Breast epithelium (tissue), 4 donors: Measurements from ENCODE around the gene THAP12. TPM values are rescaled to one million over a fixed set of nuclear protein-coding genes. Genes with fewer than 3 reads are reported as not detected.
A peak's percentile ranks its signal among the peaks of the same experiment; 100 is the strongest.

Source experiments
- DNase-seq, 2 donors: peaks; one replicate each; pipeline ENCODE4 v3.0.0-alpha.2; 2019; ENCODE audit warnings: low spot score in 2 of 2
- H3K27ac ChIP-seq, 2 donors: fragments of 200-600 bp; sonication (generic) in 1 of 2; one replicate each; pipeline ENCODE4 v1.5.1; 2016 to 2019; ENCODE audit warnings: mild to moderate bottlenecking in 1 of 2
- H3K27me3 ChIP-seq, 2 donors: fragments of 200-600 bp; sonication (generic) in 1 of 2; one replicate each; pipeline versions ENCODE4 v1.5.1 to v1.6.0; 2017 to 2019; ENCODE audit warnings: control low read depth in 1 of 2, mild to moderate bottlenecking in 1 of 2
- H3K36me3 ChIP-seq: fragments of 200-600 bp; one replicate; pipeline ENCODE4 v1.5.1; 2019
- H3K4me1 ChIP-seq, 2 donors: fragments of 200-600 bp; sonication (generic); one replicate each; pipeline ENCODE4 v1.5.1; 2016 to 2019; ENCODE audit warnings: control low read depth in 1 of 2
- H3K4me3 ChIP-seq, 3 donors: fragments of 200-600 bp; sonication (generic); 1 replicate in 2 of 3; 2 replicates in 1 of 3; pipeline ENCODE4 v1.5.1; 2016 to 2019; ENCODE audit warnings: mild to moderate bottlenecking in 3 of 3, moderate library complexity in 2 of 3
- H3K9me3 ChIP-seq, 2 donors: fragments of 200-600 bp; sonication (generic) in 1 of 2; one replicate each; pipeline ENCODE4 v1.5.1; 2016 to 2019; ENCODE audit warnings: control low read depth in 1 of 2
- POLR2A ChIP-seq: fragments of 450-650 bp; IDR thresholded peaks from one replicate; pipeline ENCODE4 v1.6.1; 2016; ENCODE audit warnings: antibody characterized with exemption, mild to moderate bottlenecking, moderate library complexity
- POLR2AphosphoS5 ChIP-seq, 3 donors: sonication (generic); formaldehyde crosslinking; IDR thresholded peaks; one replicate each; pipeline ENCODE4 v1.6.1; 2017; ENCODE audit warnings: antibody characterized with exemption in 3 of 3
- intact Hi-C: fragments of 100-400 bp; cut with DNase I; formaldehyde crosslinking; loops from one replicate; pipeline ENCODE4 v1.15.1; 2023; ENCODE audit warnings: low total_unique reads
- total RNA-seq, 3 donors: library from RNA; depleted of rRNA; stranded (reverse); fragments of >200 nt; gene quantifications; one replicate each; pipeline ENCODE4 v1.1.0, GENCODE V29; 2016
- TF ChIP-seq, protein P1 (sequence below), 3 donors: fragments of 450-650 bp; IDR thresholded peaks; one replicate each; pipeline ENCODE4 v1.5.1; 2016 to 2017; ENCODE audit warnings: antibody characterized with exemption in 3 of 3, mild to moderate bottlenecking in 3 of 3, moderate library complexity in 3 of 3

THAP12 gene, protein sequence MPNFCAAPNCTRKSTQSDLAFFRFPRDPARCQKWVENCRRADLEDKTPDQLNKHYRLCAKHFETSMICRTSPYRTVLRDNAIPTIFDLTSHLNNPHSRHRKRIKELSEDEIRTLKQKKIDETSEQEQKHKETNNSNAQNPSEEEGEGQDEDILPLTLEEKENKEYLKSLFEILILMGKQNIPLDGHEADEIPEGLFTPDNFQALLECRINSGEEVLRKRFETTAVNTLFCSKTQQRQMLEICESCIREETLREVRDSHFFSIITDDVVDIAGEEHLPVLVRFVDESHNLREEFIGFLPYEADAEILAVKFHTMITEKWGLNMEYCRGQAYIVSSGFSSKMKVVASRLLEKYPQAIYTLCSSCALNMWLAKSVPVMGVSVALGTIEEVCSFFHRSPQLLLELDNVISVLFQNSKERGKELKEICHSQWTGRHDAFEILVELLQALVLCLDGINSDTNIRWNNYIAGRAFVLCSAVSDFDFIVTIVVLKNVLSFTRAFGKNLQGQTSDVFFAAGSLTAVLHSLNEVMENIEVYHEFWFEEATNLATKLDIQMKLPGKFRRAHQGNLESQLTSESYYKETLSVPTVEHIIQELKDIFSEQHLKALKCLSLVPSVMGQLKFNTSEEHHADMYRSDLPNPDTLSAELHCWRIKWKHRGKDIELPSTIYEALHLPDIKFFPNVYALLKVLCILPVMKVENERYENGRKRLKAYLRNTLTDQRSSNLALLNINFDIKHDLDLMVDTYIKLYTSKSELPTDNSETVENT
- 10 to 100 TPM; 42.3 to 49.9 (median 49.5) TPM for total RNA-seq

- DNase-seq, result peak; percentile 96 to 97
- TF ChIP-seq POLR2A (peak; percentile 3), POLR2AphosphoS5 (IDR thresholded peaks at IDR 0.05) (peak; percentile 63 to 86 (median 74))
- TF ChIP-seq, protein P1, sequence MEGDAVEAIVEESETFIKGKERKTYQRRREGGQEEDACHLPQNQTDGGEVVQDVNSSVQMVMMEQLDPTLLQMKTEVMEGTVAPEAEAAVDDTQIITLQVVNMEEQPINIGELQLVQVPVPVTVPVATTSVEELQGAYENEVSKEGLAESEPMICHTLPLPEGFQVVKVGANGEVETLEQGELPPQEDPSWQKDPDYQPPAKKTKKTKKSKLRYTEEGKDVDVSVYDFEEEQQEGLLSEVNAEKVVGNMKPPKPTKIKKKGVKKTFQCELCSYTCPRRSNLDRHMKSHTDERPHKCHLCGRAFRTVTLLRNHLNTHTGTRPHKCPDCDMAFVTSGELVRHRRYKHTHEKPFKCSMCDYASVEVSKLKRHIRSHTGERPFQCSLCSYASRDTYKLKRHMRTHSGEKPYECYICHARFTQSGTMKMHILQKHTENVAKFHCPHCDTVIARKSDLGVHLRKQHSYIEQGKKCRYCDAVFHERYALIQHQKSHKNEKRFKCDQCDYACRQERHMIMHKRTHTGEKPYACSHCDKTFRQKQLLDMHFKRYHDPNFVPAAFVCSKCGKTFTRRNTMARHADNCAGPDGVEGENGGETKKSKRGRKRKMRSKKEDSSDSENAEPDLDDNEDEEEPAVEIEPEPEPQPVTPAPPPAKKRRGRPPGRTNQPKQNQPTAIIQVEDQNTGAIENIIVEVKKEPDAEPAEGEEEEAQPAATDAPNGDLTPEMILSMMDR (IDR thresholded peaks at IDR 0.05), result no peak
- Histone ChIP-seq H3K27ac (peak within 1 kb of the TSS; percentile 82 to 86), H3K9me3 (no peaks in the 10 kb centered on the region), H3K4me1 (peaks cover 0 to 3% of the 10 kb centered on the region in 2 donors), H3K27me3 (no peaks in the 10 kb centered on the region), H3K4me3 (peak within 1 kb of the TSS; percentile 92 to 99 (median 98)), H3K36me3 (no peaks in the 10 kb centered on the region)
- intact Hi-C loops, result loop anchor here (2.0 kb wide), 1 partner anchor 64 kb away; the partner anchor contains the start of gene EMSY
Observed at GRCh38 chr11:76380977-76381719, at the start of gene THAP12, which contains the start of gene GVQW3. Gene THAP12, minus strand, starts transcription at chr11:76381132. Its CDS starts 296 bp downstream, at chr11:76380836. Gene GVQW3, plus strand, starts transcription at chr11:76381323. Its CDS starts 506 bp downstream, at chr11:76381829.

- Histone ChIP-seq H3K36me3 (no peaks in the 10 kb centered on the region), H3K9me3 (no peaks in the 10 kb centered on the region), H3K27me3 (no peaks in the 10 kb centered on the region), H3K4me3 (no peak overlapping the region), H3K27ac (no peak overlapping the region), H3K4me1 (no peaks in the 10 kb centered on the region)
- intact Hi-C loops, result no loop called here
- TF ChIP-seq, protein P1 (IDR thresholded peaks at IDR 0.05), result no peak
- DNase-seq, result no peak
Observed at GRCh38 chr11:76426660-76427059, 45.7 kb upstream of the THAP12 start.

DNA sequence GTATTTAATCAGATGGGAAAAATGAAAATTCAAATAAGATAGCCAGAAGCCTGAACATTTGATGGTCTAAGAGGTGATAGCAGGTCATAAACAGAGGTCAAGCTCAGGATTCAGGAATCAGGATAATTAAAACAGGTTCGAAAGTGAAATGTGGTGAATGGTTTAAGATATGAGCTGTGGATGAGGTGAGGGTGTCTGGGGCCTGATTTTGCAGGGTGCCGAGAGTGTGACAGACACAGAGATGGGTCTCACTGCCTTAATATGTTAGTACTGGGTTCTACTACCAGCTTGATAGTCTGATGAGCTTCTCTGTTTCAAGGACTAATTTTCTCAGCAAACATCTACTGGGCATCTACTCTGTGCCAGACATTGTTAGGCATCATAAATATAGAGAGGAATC, 44.0 kb upstream of the THAP12 start:
- no peak overlapping the region for H3K27ac ChIP-seq
- H3K4me1 ChIP-seq, result no peaks in the 10 kb centered on the region
- DNase-seq, result no peak
- TF ChIP-seq POLR2A (no peak), POLR2AphosphoS5 (IDR thresholded peaks at IDR 0.05) (no peak)
- TF ChIP-seq, protein P1 (IDR thresholded peaks at IDR 0.05), result no peak
- no peaks in the 10 kb centered on the region for H3K27me3 ChIP-seq
- no peaks in the 10 kb centered on the region for H3K36me3 ChIP-seq
- intact Hi-C loops, result no loop called here
- no peak overlapping the region for H3K4me3 ChIP-seq
- no peaks in the 10 kb centered on the region for H3K9me3 ChIP-seq

GRCh38 chr11:76424379-76424778, 43.4 kb upstream of the THAP12 start:
- no peak overlapping the region for H3K4me3 ChIP-seq
- intact Hi-C loops, result no loop called here

More at GRCh38 chr11:76424379-76424778, 43.4 kb upstream of the THAP12 start:
- Histone ChIP-seq H3K36me3 (no peaks in the 10 kb centered on the region), H3K9me3 (no peaks in the 10 kb centered on the region), H3K27ac (no peak overlapping the region), H3K4me1 (no peaks in the 10 kb centered on the region), H3K27me3 (no peaks in the 10 kb centered on the region)
- TF ChIP-seq, protein P1 (IDR thresholded peaks at IDR 0.05), result no peak
- no peak for TF ChIP-seq POLR2AphosphoS5 (IDR thresholded peaks at IDR 0.05)
- no peak for TF ChIP-seq POLR2A
- DNase-seq, result no peak
